Ramos (cell line): ENCODE measurements around the gene DCLK1.

Experiments
- in situ Hi-C: fragments of 300-500 bp; cut with MboI; formaldehyde crosslinking; loops from one replicate; pipeline ENCODE4 v1.14.3; 2022; ENCODE audit warnings: low sequenced_read_pairs; ENCODE audit not compliant: unreplicated experiment

Gene DCLK1

DNA sequence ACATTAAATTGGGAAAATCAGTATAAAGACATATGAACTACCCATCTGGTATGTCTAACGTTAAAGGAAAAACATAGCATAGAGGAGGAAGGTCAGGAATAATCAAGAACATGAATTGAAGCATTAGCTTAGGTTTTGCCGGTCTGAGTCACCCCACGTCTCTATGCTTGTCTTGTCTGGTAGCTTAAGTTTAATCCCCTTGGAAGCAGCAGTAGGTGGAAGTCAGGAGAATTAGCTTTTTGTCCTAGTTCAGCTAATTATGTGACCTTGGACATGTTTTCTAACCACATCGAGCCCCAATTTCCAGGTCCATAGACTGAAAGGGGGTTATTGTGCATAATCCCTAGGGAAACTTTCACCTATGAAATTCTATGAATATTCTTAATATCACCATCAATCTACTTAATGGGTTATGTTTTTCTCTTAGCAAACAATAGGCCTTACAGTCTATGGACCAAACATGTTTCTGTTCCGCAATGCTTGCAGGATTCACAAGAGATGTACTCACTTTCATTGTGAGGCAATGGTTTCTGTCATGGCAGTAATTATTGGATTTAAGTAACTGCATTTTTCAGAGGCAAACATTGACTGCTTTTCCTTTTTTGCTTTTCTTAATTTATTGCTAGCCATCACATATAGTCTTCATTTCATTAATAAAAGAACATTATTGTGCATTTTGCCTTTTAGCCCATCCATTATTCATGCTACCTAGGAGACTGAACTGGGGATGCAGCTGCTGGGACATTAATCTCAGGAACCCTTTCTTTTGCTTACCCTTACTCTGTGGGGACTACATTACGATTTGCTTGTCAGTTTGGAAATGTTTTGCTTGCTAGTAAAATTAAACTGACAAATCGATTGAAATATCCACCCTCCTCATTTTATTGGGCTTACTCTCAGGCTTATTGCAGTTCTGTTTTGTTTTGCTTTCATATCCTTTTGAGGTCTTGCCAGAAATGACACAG is 349.9 kb downstream of the DCLK1 start:
- in situ Hi-C loops: no loop called here

DNA sequence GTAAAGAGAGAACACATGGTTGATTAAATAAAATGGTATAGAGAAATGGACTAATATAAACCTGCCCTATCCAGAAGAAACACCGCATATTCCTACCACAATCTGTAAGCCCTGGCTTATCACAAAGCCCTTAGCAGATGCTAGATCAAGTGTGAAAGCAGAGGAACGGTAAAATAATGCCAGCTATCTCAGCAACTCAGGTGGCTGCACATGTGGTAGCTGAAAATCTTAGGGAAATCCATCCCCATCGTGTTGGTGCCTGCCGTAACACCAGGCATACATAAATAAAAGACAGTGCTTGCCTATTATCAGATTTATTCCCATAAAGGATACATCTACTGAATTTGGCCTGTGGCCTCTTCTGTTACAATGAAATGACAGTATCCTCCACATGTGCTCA is 350.6 kb downstream of the DCLK1 start:
- in situ Hi-C loops: no loop called here

DNA sequence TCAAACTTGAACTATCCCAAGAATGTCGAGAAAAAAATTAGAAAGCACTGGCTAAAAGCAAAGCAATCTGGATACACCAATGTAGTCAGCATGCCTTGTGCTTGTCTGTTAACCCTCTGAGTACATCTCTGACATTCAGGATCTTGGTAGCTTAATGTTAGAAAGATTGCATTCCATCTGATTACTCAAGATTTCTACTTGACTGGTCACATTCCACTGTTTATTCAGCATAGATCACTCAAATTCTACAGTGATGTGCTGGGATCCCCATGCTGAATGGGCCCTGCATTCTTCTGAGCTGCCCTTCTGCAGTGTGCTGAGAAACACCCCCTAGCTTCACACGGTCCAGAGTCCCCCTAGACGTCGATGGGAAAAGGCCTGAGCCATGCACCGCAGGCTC is 359.3 kb downstream of the DCLK1 start:
- in situ Hi-C loops: no loop called here

DNA sequence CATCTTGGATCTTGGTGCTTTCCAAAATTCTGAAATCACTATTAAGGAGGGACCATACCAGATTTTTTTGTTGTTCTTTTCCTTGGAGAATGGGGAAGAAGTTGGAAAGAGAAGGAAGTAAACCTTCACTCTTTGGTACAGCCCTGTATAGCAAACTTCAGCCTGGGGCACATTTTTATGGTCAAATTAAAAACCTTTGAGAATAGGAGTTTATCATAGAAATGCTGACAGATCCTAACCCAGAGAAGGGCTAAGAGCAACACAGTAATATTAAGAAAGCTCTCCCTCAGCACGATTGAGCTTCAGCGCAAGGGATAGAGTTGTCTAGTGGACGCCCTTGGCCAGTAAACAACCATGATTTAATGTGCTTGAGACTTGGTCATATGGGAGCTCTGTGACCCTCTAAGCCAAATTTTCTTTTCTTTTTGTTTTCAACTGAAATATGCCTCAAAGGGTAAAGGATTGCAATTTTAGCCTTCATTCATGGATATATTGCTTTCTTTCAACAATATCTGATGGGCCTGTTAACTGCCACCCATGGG is 360.4 kb downstream of the DCLK1 start:
- in situ Hi-C loops: no loop called here

DNA sequence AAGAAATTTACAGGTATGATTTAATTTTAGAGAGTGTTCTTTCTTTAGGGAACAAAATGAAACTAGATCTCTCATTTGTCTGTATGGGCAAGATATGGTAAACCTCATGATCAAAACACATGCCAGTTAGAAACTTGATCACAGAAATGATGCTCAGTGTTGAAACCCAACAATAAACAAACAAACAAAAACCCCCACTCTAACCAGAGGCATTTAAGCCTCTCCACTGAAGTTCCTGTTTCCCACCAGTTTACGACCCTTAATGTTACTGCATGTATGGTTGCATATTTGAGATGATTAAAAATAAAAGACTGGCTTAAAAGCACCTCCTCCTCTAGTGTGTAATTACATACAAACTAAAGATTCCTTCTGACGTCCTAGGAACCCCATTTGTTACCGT is 361.4 kb downstream of the DCLK1 start:
- in situ Hi-C loops: no loop called here

DNA sequence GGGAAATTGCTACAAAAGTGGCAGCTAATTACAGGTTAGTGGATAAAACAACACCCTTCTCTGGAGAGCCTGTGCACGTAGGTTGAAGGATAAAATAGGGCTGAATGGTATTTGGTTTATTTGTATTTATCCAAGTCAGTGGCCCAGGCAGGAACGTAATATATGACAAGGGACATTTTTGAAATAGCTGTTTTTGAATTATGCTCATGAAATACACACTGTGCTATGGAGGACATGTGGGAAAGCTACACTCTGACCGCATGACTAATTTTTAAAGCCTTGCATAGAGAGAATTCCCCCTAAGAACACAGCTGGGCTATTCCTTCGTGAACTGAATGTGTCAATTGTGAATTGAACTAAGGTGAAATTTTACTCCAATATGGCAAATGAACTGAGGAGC is 362.6 kb downstream of the DCLK1 start:
- in situ Hi-C loops: no loop called here

DNA sequence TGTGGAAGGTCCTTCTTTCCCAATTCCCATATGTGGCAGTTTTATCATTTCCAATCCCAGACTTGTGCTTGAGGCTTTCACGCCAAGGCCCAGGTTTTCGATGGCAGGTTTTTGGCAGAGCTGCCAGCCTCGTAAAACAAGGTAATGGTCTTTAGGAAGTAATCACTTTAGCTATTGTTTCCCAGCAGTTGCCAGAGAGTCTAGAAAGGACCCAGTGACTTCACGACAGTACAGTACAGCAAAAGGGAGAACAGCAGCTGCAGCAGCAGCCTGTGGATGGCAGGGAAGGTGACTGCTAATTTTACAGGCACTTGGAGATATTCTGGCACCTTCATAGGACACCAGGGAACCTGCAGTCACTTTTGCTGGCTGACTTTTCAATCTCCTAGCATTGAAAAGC is 363.1 kb downstream of the DCLK1 start:
- in situ Hi-C loops: no loop called here

DNA sequence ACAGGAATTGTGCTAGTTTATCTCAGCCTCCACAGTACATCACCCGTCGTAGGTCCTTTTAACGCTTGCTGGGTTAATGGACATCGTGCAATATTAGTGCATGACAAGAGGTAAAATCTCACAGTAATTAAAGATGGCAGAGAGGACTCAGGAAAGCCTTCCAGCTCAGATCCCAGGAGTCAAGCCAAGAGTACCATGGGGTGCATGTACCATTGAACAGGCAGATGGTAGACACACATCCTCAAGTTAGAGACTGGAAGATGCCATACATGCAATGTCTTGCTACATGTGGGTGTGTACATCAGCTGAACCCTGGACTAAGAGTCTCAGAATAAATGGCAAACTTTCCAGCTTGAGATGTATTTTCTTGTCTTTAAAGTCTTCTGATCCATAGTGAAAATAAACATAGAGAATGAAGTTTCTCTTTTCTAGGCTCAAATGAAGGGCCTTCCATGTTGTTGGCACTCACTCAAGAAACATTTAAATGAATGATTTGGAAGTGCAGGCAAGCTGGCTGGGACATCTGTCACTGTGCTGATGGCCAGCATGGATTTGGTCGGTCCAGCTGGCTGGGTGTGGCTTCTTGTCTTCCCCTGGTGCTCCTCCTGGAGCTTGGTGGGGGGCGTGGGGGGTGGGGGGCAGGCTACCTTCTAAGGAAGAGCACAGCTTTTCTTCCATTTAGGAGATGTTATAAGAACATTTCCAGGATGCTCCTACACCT is 363.8 kb downstream of the DCLK1 start:
- in situ Hi-C loops: no loop called here

DNA sequence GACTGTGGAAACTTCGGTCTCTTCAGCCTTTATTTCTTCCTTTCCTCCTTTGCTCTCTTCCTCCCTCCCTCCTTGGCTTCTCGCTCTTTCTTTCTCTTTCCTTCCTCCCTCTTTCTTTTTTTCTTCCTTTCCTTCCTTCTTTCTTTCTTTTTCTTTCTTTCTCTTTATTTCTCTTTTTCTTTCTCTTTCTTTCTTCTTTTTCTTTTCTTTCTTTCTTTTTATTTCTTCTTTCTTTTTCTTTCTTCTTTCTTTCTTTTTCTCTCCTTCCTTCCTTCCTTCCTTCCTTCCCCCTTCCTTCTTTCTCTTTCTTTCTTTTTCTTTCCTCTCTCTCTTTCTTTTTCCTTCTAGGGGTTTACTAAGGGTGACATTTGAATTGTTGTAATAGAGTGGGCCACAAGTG is 364.5 kb downstream of the DCLK1 start:
- in situ Hi-C loops: no loop called here

DNA sequence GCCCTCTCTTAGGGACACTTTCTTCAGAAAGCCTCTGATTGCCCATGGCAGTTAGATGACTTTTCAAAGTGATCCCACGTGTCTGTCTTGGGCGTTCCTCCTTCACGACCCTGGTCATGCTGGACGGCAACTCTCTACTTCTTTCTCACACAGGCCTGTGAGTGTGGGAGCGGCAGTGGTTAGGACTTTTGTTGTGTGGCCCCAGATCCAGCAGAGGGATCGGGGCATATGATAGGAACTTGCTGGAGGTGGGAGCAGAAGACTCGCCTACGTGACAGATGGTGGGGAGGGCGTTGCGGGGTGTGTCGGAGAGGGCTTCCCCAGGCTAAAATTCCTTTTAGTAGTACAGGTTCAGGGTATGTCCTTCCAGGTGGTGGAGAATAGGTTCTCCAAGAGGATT is 365.2 kb downstream of the DCLK1 start:
- in situ Hi-C loops: no loop called here

DNA sequence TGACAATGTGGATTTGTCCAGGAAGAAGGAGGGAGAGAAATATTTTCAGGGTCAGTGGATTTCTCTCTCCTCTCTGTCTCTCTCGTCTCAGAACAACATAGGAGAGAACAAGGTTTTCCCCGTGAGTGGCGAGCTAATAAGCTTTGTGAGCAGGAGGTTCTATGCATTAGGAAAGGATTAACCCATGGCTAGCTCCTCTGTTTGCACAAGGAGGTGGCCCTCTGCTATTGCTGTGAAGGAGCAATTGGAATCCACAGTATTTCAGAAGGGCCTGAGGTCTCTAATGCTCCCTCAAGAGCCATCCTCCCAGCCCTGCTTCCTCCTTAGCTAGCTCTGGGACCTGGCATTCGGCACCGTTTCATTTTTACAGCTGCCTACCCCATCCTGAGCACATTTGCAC is 365.8 kb downstream of the DCLK1 start:
- in situ Hi-C loops: no loop called here

DNA sequence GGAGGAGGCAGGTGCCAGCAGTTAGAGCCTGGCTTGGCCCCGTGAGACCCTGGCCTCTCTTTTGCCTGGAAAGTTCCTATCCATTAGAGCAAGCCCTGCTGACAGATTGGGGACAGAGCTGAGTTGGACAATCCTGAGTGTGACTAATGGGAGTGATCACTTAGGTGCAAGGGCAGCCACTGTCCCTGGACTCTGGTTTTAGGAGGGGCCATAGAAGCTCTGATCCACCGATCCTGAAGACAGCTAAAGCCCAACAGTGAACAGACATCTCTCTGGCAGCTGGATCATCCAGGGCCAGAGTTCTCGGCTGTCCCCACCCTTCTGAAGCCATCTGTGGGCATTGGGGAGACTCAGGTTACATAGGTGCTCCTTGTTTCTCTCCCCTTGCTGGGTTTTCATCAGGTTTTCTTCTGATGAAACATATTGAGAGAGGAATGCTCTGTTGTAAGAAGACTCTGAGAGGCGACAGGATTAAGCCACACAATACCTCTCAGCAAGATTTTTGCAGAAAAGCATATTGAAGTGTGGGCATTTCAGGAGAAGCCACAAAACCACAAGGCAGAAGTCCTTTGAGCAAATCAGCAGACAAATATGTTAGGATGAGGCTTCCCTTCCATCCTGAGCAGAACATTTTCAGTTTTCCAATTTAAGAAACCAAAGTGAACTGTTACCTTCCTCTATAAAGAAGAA is 366.7 kb downstream of the DCLK1 start:
- in situ Hi-C loops: no loop called here

DNA sequence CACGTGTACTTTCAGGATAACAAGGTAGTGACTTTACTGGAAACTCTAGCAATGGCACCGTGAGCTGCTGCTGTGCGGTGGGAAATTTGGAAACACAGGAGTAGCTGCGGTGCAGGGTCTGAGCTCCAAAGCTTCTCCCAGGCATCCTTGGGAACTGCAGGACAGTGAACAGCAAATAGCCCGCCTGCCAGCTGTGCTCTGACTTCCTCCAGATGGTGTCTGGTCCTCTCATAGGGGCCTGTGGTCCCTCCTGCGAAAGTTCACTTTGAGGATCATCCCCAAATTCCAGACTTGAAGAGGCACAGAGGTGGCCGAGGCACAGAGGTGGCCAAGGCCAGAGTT is 367.4 kb downstream of the DCLK1 start:
- in situ Hi-C loops: no loop called here

DNA sequence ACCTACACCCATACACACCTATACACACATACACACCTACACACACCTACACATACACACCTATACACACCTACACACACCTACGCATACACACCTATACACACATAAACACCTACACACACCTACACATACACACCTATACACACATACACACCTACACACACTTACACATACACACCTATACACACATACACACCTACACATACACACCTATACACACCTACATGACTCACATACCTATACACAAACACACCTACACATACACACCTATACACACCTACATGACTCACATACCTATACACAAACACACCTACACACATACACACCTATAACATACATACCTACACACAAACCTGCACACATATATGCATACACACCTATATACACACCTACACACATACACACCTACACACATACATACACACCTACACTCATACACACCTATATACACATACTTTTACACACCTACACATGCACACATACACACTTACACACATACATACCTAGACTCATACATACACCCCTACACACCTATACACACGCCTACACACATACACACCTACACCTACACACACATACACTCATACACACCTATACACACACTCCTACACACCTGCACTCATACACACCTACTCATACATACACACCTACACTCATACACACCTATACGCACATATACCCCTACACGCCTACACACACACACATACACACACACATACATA is 368.0 kb downstream of the DCLK1 start:
- in situ Hi-C loops: no loop called here

DNA sequence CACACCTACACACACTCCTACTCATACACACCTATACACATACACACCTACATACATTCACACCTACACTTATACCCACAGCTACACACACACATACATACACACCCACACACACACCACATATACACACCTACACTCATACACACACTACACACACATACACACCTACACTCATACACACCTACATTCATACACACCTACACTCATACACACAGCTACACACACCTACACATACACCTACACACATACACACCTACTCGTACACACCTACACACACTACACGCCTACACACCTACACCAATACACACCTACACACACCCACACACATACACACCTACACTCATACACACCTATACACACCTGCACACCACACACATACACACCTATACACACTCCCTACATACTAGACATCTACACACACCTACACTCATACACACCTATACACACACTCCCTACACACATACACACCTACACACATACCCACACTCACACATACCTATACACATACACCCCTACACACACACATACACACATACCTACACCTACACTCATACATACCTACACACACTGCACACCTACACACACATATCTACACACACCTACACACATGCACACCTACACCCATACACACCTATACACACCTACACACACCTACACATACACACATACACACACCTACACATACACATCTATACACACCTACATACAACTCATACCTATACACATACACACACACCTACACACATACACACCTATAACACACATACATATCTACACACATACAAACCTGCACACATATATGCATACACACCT is 369.5 kb downstream of the DCLK1 start:
- in situ Hi-C loops: no loop called here

DNA sequence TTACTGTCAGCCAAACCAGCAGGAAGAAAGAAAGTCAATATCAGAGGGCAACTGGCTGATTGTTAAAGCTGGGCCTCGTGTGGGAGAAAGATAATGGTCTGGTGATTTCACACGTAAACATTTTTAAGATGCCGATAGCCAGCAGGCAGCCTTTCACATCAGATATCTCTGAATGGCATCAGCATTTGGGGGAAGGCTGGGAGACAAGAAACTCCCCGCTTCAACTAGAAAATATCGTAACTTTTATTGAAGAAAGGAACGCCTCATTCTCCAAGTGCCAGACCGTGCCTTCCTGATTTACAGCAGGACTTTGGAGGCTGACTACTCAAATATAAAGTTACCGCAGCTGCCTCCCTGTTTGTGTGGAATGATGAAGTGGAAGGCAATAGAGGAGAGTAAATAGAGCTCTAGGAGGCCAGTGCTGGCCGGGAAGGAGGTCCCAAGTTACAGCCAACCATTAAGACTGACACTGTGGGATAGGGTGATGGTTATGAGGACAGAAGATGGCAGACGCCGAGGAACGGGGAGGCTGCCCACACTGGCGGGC is 370.4 kb downstream of the DCLK1 start:
- in situ Hi-C loops: no loop called here

DNA sequence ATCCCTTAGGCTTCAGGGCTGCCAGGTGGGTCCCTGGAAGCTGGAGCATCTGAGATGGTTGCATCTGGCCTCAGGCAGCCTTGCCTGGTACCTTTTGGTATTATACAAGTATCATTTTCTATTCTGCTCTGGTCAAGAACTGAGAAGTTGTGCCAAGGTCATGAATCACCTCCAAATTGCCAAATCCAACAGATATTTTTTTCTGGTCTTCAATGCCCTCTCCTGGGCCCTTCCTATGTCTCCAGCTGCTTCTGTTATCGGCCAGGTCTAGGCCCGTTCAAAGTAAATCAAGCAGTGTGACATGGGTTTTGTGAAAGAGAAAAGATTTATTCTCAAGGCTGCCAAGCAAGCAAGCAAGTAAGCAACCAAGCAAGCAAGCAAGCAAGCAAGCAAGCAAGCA is 383.6 kb downstream of the DCLK1 start:
- in situ Hi-C loops: no loop called here

DNA sequence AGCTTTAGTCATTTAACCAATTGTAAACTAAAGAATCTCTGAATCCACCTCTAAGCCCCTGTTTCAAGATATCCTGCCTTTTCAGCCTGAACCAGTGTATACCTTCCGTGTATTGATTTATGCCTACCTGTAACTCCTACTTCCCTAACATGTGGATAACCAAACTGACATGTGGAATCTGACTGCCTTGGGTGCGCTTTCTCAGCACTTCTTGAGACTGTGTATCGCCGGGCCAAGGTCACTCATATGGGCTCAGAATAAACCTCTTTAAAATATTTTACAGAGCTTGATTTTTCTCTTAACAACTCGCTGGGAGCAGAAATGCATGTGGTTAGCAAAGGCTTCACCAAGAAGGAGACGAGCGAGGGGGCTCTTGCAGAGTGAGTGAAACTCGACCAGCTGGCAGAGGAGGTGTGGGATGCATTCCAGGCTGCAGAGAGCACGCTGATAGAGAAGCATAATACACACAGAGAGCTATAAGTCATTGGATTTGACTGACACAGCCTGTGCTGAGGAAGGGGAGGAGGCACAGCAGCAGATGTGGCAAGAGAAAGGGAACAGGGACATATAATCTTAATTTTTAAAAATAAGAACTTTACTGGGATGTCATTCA is 386.5 kb downstream of the DCLK1 start:
- in situ Hi-C loops: no loop called here

DNA sequence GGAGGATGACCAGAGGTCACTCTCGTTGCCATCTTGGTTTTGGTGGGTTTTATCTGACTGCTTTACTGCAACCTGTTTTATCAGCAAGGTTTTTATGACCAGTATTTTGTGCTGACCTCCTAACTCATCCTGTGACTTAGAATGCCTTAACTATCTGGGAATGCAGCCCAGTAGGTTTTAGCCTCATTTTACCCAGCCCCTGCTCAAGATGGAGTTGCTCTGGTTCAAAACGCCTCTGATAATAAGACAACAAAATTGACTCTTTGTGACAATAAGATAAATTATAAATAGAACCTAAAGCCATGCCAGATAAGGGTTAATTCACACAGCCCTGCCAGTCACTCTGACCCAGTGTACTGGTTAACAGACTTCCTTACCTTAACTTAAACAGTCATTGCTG is 387.0 kb downstream of the DCLK1 start:
- in situ Hi-C loops: no loop called here
